ENCODE data around the gene RNF222.
A peak's percentile ranks its signal among the peaks of the same experiment; 100 is the strongest.

The RNF222 gene

GRCh38 chr17:8436169-8436843 lies 38.7 kb upstream of the RNF222 start:
- no peaks in the 10 kb centered on the region for H3K9me3 ChIP-seq (replicated peaks in 1 of 11)
- H3K4me3 ChIP-seq: peak overlapping the region; percentile 84 to 100 (median 94)
- H3K36me3 ChIP-seq: peaks cover 22 to 35% (median 30%) of the 10 kb centered on the region in 11 experiments; a peak in 21 of 22 replicates
- peaks cover 23 to 45% (median 30%) of the 10 kb centered on the region in 10 experiments for H3K4me1 ChIP-seq
- TF ChIP-seq Cebpa-rat (IDR thresholded peaks at IDR 0.05): no peak
- H3K4me2 ChIP-seq: peak overlapping the region; percentile 77 to 95 (median 88)
- no peaks in the 10 kb centered on the region for H3K27me3 ChIP-seq
- H3K9ac ChIP-seq: peak overlapping the region; percentile 91 to 99 (median 96)
- H4K20me1 ChIP-seq: peaks cover 43 to 56% (median 54%) of the 10 kb centered on the region in 11 experiments; a peak in 21 of 22 replicates
- peak overlapping the region; percentile 88 to 97 (median 94) for H3K27ac ChIP-seq

- peak within 1 kb of the TSS; percentile 77 to 95 (median 88) for H3K4me2 ChIP-seq
- H3K4me1 ChIP-seq: peaks cover 23 to 37% (median 25%) of the 10 kb centered on the region in 10 experiments
- H3K9ac ChIP-seq: peak within 1 kb of the TSS; percentile 91 to 99 (median 96)
- peak within 1 kb of the TSS; percentile 84 to 100 (median 94) for H3K4me3 ChIP-seq
- H3K27ac ChIP-seq: peak within 1 kb of the TSS; percentile 88 to 97 (median 94)
- H3K9me3 ChIP-seq (replicated peaks in 1 of 11): no peaks in the 10 kb centered on the region
- no peaks in the 10 kb centered on the region for H3K27me3 ChIP-seq
- peaks cover 41 to 48% (median 46%) of the 10 kb centered on the region in 11 experiments; a peak in 21 of 22 replicates for H4K20me1 ChIP-seq
- TF ChIP-seq Cebpa-rat (IDR thresholded peaks at IDR 0.05): no peak
- H3K36me3 ChIP-seq: peaks cover 21 to 28% (median 25%) of the 10 kb centered on the region in 11 experiments; a peak in 21 of 22 replicates
Observed at GRCh38 chr17:8435245-8436168, 37.9 kb upstream of the RNF222 start, which contains the start of gene NDEL1. NDEL1 (plus strand) TSS chr17:8435884; CDS start chr17:8444272, 8,388 bp downstream.

GRCh38 chr17:8430966-8431365 lies 33.3 kb upstream of the RNF222 start:
- Histone ChIP-seq H3K4me3 (no peak overlapping the region), H3K27ac (no peak overlapping the region), H3K9ac (no peak overlapping the region), H4K20me1 (peaks cover 0 to 2% (median 1%) of the 10 kb centered on the region in 11 experiments; a peak in 8 of 22 replicates), H3K4me1 (peaks cover 0 to 6% (median 4%) of the 10 kb centered on the region in 10 experiments; a peak in 6 of 20 replicates), H3K9me3 (replicated peaks in 1 of 11) (no peaks in the 10 kb centered on the region), H3K36me3 (no peaks in the 10 kb centered on the region), H3K4me2 (no peak overlapping the region), H3K27me3 (no peaks in the 10 kb centered on the region)
- TF ChIP-seq Cebpa-rat (IDR thresholded peaks at IDR 0.05): no peak

- no peak overlapping the region for H3K27ac ChIP-seq
- H3K27me3 ChIP-seq: no peaks in the 10 kb centered on the region
- TF ChIP-seq Cebpa-rat (IDR thresholded peaks at IDR 0.05): no peak
- H4K20me1 ChIP-seq: no peaks in the 10 kb centered on the region
- H3K9ac ChIP-seq: no peak overlapping the region
- H3K4me2 ChIP-seq: no peak overlapping the region
- H3K9me3 ChIP-seq (replicated peaks in 1 of 11): no peaks in the 10 kb centered on the region
- H3K36me3 ChIP-seq: no peaks in the 10 kb centered on the region
- no peak overlapping the region for H3K4me3 ChIP-seq
- H3K4me1 ChIP-seq: peaks cover 0 to 15% (median 3%) of the 10 kb centered on the region in 10 experiments; a peak in 17 of 20 replicates
Observed at GRCh38 chr17:8426802-8427201, 29.2 kb upstream of the RNF222 start.

GRCh38 chr17:8426094-8426720 lies 28.6 kb upstream of the RNF222 start:
- TF ChIP-seq Cebpa-rat (IDR thresholded peaks at IDR 0.05): no peak

GRCh38 chr17:8421571-8421970 lies 23.9 kb upstream of the RNF222 start:
- no peaks in the 10 kb centered on the region for H4K20me1 ChIP-seq
- TF ChIP-seq Cebpa-rat (IDR thresholded peaks at IDR 0.05): no peak
- H3K4me2 ChIP-seq: peak overlapping the region; percentile 7 to 82 (median 37); a peak in 18 of 22 replicates
- H3K27ac ChIP-seq: peak overlapping the region in 3 of 11 experiments; percentile 43 to 79 (median 51); a peak in 5 of 22 replicates
- peaks cover 0 to 6% (median 0%) of the 10 kb centered on the region in 11 experiments; a peak in 1 of 22 replicates for H3K9me3 ChIP-seq (replicated peaks in 1 of 11)
- H3K9ac ChIP-seq: peak overlapping the region in 3 of 11 experiments; percentile 9 to 60 (median 36); a peak in 4 of 22 replicates
- peaks cover 14 to 54% (median 18%) of the 10 kb centered on the region in 10 experiments; a peak in 19 of 20 replicates for H3K4me1 ChIP-seq
- H3K36me3 ChIP-seq: no peaks in the 10 kb centered on the region
- no peaks in the 10 kb centered on the region for H3K27me3 ChIP-seq
- no peak overlapping the region for H3K4me3 ChIP-seq

More at GRCh38 chr17:8426094-8426720, 28.6 kb upstream of the RNF222 start:
- Histone ChIP-seq H3K4me1 (peaks cover 0 to 21% (median 9%) of the 10 kb centered on the region in 10 experiments; a peak in 17 of 20 replicates), H3K4me3 (no peak overlapping the region), H3K9me3 (replicated peaks in 1 of 11) (no peaks in the 10 kb centered on the region), H4K20me1 (no peaks in the 10 kb centered on the region), H3K9ac (no peak overlapping the region), H3K27ac (no peak overlapping the region), H3K27me3 (no peaks in the 10 kb centered on the region), H3K36me3 (no peaks in the 10 kb centered on the region), H3K4me2 (no peak overlapping the region)

- H3K4me2 ChIP-seq: peak overlapping the region in 6 of 11 experiments; percentile 5 to 82 (median 51); a peak in 10 of 22 replicates
- H4K20me1 ChIP-seq: no peaks in the 10 kb centered on the region
- no peak for TF ChIP-seq Cebpa-rat (IDR thresholded peaks at IDR 0.05)
- no peak overlapping the region for H3K4me3 ChIP-seq
- peaks cover 0 to 6% (median 0%) of the 10 kb centered on the region in 11 experiments; a peak in 1 of 22 replicates for H3K9me3 ChIP-seq (replicated peaks in 1 of 11)
- H3K9ac ChIP-seq: peak overlapping the region in 3 of 11 experiments; percentile 10 to 38 (median 18); a peak in 4 of 22 replicates
- peak overlapping the region in 3 of 11 experiments; percentile 47 to 79 (median 51); a peak in 4 of 22 replicates for H3K27ac ChIP-seq
- H3K4me1 ChIP-seq: peaks cover 14 to 54% (median 18%) of the 10 kb centered on the region in 10 experiments; a peak in 19 of 20 replicates
- H3K27me3 ChIP-seq: no peaks in the 10 kb centered on the region
- H3K36me3 ChIP-seq: no peaks in the 10 kb centered on the region
Observed at GRCh38 chr17:8420041-8420934, 22.7 kb upstream of the RNF222 start.
